ENCODE data around the gene CPA4.

The CPA4 gene

GRCh38 chr7:130322615-130323014 lies 29.7 kb downstream of the CPA4 start:
- DNase-seq (ENCODE audit: low spot score) = no peak
- TF ChIP-seq CTCF (IDR thresholded peaks at IDR 0.05; ENCODE audit: extremely low read depth, missing control alignments) = no peak

GRCh38 chr7:130324306-130324943 lies 31.5 kb downstream of the CPA4 start:
- no peak for TF ChIP-seq CTCF (IDR thresholded peaks at IDR 0.05; ENCODE audit: extremely low read depth, missing control alignments)
- DNase-seq (ENCODE audit: low spot score) = no peak

GRCh38 chr7:130329681-130330080 lies 36.7 kb downstream of the CPA4 start:
- no peak for TF ChIP-seq CTCF (IDR thresholded peaks at IDR 0.05; ENCODE audit: extremely low read depth, missing control alignments)
- DNase-seq (ENCODE audit: low spot score) = no peak

GRCh38 chr7:130332259-130333053 lies 39.5 kb downstream of the CPA4 start:
- TF ChIP-seq CTCF (IDR thresholded peaks at IDR 0.05; ENCODE audit: extremely low read depth, missing control alignments) = no peak

GRCh38 chr7:130333832-130334231 lies 40.9 kb downstream of the CPA4 start:
- TF ChIP-seq CTCF (IDR thresholded peaks at IDR 0.05; ENCODE audit: extremely low read depth, missing control alignments) = no peak
- DNase-seq (ENCODE audit: low spot score) = no peak

More at GRCh38 chr7:130332259-130333053, 39.5 kb downstream of the CPA4 start:
- no peak for DNase-seq (ENCODE audit: low spot score)

GRCh38 chr7:130334274-130334673 lies 41.3 kb downstream of the CPA4 start:
- DNase-seq (ENCODE audit: low spot score) = no peak
- TF ChIP-seq CTCF (IDR thresholded peaks at IDR 0.05; ENCODE audit: extremely low read depth, missing control alignments) = no peak

GRCh38 chr7:130337410-130337971 lies 44.5 kb downstream of the CPA4 start:
- TF ChIP-seq CTCF (IDR thresholded peaks at IDR 0.05; ENCODE audit: extremely low read depth, missing control alignments) = no peak
- no peak for DNase-seq (ENCODE audit: low spot score)

All from GM20000 (cell line).